ENCODE measurements around the gene FBLN1.

Gene FBLN1

GRCh38 chr22:45504373-45505341 is 2.0 kb downstream of the FBLN1 start:
- no peak for DNase-seq

DNA sequence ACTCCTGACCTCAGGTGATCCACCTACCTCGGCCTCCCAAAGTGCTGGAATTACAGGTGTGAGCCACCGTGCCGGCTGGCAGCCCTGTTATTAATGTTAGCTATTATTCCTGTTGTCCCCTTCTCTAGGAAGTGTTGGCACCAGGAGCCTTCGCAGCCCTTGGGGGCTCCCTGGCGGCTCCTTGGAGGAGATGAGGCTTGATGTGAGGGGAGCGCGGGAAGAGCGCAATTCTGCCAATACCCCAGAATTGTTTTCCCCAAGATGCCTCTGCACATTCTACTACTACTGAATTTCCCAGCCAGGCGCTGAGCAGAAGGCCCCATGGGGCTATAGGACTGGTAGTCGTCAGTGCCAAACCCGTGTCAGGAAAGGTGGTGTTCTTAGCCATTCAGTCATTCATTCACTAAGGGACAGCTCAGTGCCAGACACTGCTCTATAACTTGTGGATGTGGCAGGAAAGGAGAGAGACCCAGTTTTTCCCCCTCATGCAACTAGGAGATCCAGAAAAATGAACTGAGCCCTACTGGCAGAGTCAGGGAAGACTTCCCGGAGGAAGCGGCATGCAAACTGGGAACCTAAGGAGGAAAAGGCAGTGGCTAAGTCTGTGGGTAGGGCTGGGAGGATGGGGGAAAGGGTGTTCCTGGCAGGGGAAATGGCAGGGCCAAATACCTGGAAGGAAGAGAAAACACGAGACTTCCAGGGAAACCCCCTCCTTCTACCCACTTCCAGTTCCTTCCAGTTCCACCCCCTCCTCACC is 3.5 kb downstream of the FBLN1 start:
- no peak for DNase-seq

- no peak for DNase-seq
Measured at GRCh38 chr22:45506816-45507360, 4.2 kb downstream of the FBLN1 start.

DNA sequence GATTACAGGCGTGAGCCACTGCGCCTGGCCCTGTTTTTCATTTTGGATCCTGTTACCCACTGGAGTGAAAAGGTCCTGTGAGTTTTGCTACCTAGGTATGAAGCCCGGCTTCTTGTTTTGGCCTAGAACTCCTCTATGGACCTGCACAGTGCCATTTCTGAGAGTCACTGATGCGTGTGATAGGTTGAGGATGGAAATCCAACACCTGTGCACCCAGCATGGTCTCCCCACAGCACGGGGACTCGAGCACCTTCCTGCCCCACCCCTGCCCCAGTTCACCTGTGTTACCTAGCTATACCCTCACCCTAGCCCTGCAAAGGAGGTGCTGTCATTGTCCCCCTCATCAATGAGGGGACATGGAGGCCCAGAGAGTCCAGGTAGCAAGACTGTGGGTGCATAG is 5.1 kb downstream of the FBLN1 start:
- DNase-seq: no peak

GRCh38 chr22:45508814-45509213 is 6.1 kb downstream of the FBLN1 start:
- DNase-seq: no peak

- DNase-seq: no peak
Measured at GRCh38 chr22:45510376-45511232, 7.9 kb downstream of the FBLN1 start.

GRCh38 chr22:45511847-45512261 is 9.2 kb downstream of the FBLN1 start:
- DNase-seq: no peak

DNA sequence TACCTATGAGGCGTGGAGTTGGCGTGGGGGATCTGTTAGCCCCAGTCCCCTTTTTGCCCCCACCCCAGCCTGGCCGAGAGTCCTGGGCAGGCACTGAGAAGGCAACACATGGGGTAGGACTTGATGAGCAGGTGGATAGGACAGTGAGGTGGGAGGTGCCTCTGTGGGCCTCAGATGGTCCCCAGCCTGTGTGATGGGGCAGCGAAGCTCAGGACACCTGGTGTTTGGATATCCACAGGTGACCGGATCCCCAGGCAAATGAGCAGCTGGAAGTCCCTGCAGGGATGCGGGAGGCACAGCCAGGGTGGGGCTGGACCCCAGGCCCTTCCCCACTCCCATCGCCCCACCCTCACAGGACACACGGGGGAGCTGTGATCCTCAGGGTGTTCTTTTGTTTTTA is 9.7 kb downstream of the FBLN1 start:
- no peak for DNase-seq

DNA sequence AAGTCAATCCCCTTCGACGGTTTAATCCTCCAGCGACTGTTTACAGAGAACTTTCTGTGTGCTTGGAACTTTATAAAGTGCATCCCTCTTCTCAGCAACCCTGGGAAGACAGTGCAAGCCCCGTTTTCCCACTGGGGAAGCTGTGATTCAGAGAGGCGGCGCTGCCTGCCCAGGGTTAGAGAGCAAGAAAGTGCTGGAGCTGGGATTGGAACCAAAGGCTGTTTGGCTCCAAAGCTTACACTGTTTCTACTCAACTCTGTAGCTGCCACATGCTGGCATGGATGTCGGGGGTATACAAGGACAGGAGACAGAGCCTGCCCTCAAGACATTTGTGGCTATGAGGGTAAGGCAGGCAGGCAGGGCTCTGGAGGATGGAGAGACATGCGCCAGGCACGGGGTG is 13.0 kb downstream of the FBLN1 start:
- no peak for DNase-seq

DNA sequence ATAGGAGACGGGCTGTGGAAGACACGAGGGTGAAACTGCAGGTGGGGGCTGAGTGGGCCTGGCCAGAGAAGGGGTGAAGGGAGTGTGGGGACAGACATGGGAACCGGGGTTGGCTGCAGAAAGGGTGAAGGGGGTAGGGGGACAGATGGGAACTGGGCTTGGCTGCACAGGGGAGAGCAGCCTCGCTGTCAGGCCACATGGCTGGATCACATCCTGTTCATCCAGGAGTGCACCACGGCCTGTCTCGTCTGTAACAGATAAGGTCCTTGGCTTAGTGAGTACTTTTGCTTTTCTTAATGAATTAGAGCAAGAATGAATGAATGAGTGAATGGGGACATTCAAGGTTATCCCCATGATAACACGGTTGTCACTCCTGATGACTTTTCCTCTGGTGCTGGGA is 13.5 kb downstream of the FBLN1 start:
- DNase-seq: no peak

DNA sequence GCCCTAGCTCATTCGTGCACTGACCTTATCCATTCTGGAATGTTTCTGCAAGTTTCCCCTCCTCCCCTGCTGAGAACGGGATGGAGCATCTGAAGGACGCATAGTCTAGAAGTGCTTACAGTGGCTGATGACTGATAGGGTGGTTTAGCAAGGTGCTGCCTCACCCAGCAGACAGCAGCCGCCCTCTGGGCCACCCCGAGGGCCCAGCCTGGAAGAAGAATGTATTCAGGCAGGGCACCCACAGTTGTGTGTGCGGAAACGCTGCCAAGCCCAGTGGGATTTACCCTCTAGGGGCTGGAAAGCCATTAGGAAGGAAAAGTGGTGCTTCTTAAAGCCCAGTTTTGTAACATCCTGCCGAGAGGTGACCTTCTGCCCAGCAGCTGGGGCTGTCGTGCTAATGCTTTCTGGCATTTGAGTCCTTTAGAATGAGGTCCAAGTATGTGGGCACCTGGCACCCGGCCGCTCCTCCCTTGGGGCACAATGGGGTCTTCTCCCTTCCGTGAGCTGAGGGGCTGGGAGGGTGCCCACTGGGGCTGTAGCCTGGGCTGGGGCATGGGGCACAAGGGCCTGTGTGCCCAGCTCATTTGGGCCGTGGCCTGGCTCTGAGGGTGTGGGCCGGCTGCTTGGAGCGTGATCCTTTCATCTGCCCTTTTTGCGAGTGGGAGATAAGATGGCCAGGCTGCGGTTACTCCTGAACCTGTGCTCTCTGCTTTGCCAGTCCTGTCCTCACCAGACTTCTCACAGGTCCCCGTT is 14.4 kb downstream of the FBLN1 start:
- DNase-seq: no peak

- no peak for DNase-seq
Measured at GRCh38 chr22:45518136-45518535, 15.5 kb downstream of the FBLN1 start.

- DNase-seq: no peak
Measured at GRCh38 chr22:45518580-45518991, 15.9 kb downstream of the FBLN1 start.

DNA sequence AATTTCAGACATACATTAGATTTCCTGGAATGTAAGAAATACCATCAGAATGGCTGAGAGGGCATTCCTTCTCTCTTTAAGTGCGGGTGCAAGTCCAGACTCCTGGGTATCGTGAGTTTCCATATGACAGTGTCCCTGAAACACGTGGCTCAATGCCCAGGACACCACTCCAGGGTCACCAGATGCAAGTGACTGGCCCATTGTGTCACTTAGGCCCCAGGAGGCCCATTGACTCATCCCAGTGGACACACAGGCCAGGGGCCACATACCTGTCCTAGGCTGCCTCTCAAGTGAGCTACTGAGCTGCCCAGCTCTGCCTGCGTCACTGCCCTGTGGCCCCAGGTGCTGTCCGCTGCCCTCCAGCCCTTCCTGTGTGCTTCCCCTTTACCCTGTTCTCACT is 18.5 kb downstream of the FBLN1 start:
- no peak for DNase-seq

- DNase-seq: no peak
Measured at GRCh38 chr22:45522462-45522861, 19.8 kb downstream of the FBLN1 start.

- no peak for DNase-seq
Measured at GRCh38 chr22:45524157-45524556, 21.5 kb downstream of the FBLN1 start.

- DNase-seq: no peak
Measured at GRCh38 chr22:45524966-45525365, 22.3 kb downstream of the FBLN1 start.

DNA sequence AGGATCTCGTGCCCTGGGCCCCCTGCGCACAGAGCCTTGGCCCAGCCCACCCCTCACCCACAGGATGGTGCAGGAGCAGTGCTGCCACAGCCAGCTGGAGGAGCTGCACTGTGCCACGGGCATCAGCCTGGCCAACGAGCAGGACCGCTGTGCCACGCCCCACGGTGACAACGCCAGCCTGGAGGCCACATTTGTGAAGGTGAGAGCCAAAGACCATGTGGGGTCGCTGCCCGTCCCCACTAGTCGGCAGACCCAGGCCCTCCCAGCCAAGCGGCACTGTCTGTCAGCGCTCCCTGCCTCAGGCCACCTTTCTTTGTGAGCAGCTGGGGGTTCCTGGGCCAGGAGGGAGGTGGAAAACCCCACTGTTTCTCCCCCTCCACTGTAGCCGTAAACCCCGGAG is 22.8 kb downstream of the FBLN1 start:
- DNase-seq: no peak

DNA sequence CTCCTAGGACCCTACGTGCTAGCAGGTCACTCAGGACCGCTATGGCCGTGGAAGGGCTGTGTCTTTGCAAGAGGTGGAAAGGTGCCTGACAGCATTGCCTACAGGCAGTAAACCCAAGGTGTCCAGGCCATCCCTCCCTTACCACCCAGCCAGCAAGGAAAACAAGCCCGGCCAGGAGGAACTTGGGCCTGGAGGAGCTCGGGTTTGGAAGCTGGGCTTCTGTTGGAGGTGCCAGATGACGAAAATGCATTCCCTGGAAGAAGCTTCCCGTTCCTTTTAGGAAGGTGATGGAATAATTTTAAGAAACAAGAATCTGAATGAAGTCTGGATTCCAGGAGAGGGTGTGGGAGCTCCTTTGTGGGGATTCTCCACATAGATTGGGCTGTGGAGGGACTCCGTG is 23.6 kb downstream of the FBLN1 start:
- DNase-seq: no peak

DNA sequence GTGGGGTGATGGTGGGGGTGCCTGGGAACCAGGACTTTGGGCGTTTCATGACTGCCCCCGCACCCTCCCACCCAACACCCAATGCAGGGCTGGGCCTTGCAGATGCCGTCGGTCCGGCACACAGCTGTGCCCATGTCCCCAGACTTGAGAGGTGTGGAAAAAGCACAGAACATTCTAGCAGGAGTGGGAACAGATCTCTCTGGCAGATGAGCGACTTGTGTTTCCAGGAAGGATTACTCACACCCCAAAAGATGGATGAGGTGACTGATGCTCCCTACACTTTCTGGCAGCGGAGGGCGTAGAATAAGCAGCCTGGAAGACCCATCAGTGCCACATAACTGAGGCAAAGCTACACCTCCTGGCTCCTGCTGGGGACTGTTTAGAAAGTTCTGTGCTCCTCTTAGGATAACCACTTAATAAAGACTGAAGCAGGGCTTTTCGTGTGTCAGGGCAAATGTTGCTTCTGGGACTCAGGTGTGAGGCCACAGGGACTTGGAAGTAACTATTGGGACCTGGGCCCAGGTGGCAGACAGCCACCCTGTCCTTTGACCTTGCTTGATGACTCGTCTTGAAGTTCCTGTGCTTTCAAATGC is 24.2 kb downstream of the FBLN1 start:
- DNase-seq: no peak

DNA sequence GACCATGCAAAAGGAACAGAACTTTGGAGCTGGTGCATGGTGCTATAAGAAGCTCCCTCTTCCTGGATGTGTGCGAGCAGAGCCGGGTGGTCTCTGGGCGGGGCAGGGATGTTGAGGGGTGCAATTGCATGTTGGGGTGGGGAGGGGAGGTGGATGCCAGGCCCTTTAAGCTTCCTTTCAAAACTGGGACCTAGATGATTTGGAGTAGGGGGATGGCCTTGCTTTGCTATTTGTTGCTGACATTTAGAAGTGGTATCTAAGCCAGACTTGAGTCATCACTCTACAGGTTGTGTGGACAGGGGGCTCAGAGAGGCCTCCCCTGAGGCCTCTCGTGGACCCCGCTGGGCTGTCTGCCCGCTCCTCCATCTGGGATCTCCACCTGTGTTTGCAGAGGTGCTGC is 24.8 kb downstream of the FBLN1 start:
- no peak for DNase-seq

DNA sequence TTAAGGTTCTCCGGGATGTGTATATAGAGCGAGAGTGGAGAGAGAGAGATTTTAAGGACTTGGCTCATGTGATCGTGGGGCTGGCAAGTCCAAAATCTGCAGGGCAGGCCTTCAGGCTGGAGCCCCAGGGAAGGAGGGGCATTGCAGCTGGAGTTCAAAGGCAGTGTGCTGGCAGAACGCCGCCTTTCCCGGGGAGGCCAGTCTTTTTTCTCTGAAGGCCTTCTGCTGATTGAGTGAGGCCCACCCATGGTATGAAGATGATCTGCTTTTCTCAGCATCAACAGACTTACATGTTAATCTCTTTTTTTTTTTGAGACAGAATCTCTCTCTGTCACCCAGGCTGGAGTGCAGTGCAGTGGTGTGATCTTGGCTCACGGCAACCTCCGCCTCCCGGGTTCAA is 25.4 kb downstream of the FBLN1 start:
- no peak for DNase-seq

Data from activated CD4-positive, alpha-beta T cell treated with anti-CD3 and anti-CD28 coated beads, Interleukin-10, Interleukin-2, amounts not matched to agents 100 ng/mL and 50 ng/mL, durations not matched to agents 16 hours and 8 hours (primary cell).